WERI-Rb-1 (cell line): Measurements from ENCODE around the gene FAM162B.
"Not testable (repeated sequence)": the region's sequence is repeated elsewhere in the genome, so short reads cannot be mapped to it uniquely, and the experiment has no call there.

Experiments
- DNase-seq: peaks from one replicate; pipeline ENCODE4 v3.0.0-alpha.2; 2020
- H3K27ac ChIP-seq: fragments of 250-450 bp; sonication (Bioruptor Pico); 2 replicates; pipeline ENCODE4 v1.5.1; 2020; ENCODE audit warnings: mild to moderate bottlenecking, moderate library complexity
- H3K27me3 ChIP-seq: fragments of 250-450 bp; sonication (Bioruptor Pico); 2 replicates; pipeline ENCODE4 v1.5.1; 2021; ENCODE audit warnings: mild to moderate bottlenecking, low read depth, moderate library complexity; ENCODE audit not compliant: insufficient read depth, severe bottlenecking
- H3K36me3 ChIP-seq: fragments of 250-450 bp; sonication (Bioruptor Pico); 2 replicates; pipeline ENCODE4 v1.5.1; 2020; ENCODE audit warnings: mild to moderate bottlenecking, moderate library complexity
- H3K4me3 ChIP-seq: 2 replicates; pipeline ENCODE4 v1.5.1; 2011; ENCODE audit warnings: low read depth, mild to moderate bottlenecking, control low read depth, low read length
- H3K9me3 ChIP-seq: fragments of 250-450 bp; sonication (Bioruptor Pico); 2 replicates; pipeline ENCODE4 v1.5.1; 2021; ENCODE audit warnings: mild to moderate bottlenecking, moderate library complexity; ENCODE audit not compliant: severe bottlenecking
- CTCF ChIP-seq: IDR thresholded peaks from 2 replicates; pipeline ENCODE4 v1.5.1; 2011; ENCODE audit warnings: low read depth, mild to moderate bottlenecking, control low read depth, inconsistent platforms, low read length

FAM162B gene

DNA sequence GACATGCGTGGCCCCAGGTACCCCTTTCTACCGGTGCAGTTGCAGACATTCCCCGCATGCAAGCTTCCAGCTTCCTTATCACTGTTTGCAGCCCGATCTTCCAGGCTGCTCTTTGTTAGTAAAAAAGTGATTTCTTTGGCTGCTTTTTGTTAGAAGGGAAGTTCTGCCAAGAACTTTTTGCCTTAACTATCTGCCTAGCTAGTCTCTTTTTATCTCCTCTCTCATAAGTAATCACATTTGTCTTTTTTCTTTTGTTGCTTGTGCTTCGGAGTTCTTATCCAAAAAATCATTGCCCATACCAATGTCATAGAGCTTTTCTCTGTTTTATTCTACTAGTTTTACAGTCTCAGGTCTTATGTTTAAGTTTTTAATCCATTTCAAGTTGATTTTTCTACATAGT, 20.3 kb downstream of the FAM162B start:
- no peak for TF ChIP-seq CTCF

DNA sequence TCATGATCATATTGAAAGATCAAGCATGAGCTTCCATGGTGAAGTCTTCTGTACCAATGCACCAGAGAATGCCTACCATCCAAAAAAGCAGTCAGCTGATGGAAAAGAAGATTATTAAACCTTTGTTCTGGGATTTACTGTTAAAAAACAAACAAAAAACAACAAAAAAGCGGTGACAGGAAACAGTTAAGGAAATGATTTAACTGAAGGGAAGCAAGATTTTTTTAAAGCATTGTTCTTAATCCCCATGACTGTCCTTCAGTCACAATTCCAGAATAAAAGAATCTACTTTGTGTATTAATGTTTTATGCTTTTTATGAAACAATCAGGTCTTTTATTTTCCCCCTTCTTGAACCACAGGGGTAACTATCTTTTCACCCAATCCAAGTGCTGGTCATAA, 23.9 kb downstream of the FAM162B start:
- no peak for DNase-seq
- no peak overlapping the region for H3K4me3 ChIP-seq

More for the DNA sequence above, 20.3 kb downstream of the FAM162B start:
- no peak overlapping the region for H3K4me3 ChIP-seq
- no peaks in the 10 kb centered on the region for H3K9me3 ChIP-seq
- no peak overlapping the region for H3K27ac ChIP-seq
- H3K27me3 ChIP-seq, result no peaks in the 10 kb centered on the region
- no peaks in the 10 kb centered on the region for H3K36me3 ChIP-seq
- no peak for DNase-seq

GRCh38 chr6:116740486-116740885, 25.0 kb downstream of the FAM162B start:
- not testable (repeated sequence) for H3K27ac ChIP-seq, H3K27me3 ChIP-seq

More for the DNA sequence above, 23.9 kb downstream of the FAM162B start:
- Histone ChIP-seq H3K36me3 (no peaks in the 10 kb centered on the region; the same call in 1 of the 2 replicates), H3K27me3 (no peaks in the 10 kb centered on the region), H3K9me3 (no peaks in the 10 kb centered on the region), H3K27ac (no peak overlapping the region)
- TF ChIP-seq CTCF, result no peak

GRCh38 chr6:116737004-116737403, 28.5 kb downstream of the FAM162B start:
- Histone ChIP-seq H3K9me3 (no peaks in the 10 kb centered on the region), H3K27me3 (no peaks in the 10 kb centered on the region), H3K36me3 (no peaks in the 10 kb centered on the region; the same call in 1 of the 2 replicates), H3K27ac (no peak overlapping the region), H3K4me3 (no peak overlapping the region)
- no peak for DNase-seq
- TF ChIP-seq CTCF, result no peak

More at GRCh38 chr6:116740486-116740885, 25.0 kb downstream of the FAM162B start:
- H3K4me3 ChIP-seq, H3K36me3 ChIP-seq, DNase-seq, H3K9me3 ChIP-seq: not testable (repeated sequence)

DNA sequence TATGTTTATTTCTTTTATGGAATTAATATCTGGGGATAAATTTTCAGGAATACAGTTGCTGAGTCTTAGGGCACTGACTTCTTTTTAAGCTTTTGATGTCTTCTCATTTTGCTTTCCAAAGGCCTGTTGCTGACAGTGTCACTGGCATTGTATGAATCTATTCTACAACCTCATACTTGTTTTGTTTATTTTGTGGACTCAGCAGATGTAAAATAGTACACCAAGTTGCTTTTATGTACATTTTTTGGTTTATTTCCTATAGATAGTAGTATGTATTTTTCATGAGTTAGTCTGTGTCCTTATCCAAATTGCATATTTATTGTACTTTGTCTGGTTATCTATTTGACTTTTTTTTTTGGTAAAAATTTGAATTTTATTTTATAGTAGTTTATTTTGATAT, 35.0 kb downstream of the FAM162B start:
- DNase-seq, result no peak
- Histone ChIP-seq H3K4me3 (no peak overlapping the region), H3K36me3 (peaks cover 18% of the 10 kb centered on the region; the same call in 1 of the 2 replicates), H3K9me3 (no peaks in the 10 kb centered on the region), H3K27me3 (no peaks in the 10 kb centered on the region), H3K27ac (no peak overlapping the region)
- no peak for TF ChIP-seq CTCF

DNA sequence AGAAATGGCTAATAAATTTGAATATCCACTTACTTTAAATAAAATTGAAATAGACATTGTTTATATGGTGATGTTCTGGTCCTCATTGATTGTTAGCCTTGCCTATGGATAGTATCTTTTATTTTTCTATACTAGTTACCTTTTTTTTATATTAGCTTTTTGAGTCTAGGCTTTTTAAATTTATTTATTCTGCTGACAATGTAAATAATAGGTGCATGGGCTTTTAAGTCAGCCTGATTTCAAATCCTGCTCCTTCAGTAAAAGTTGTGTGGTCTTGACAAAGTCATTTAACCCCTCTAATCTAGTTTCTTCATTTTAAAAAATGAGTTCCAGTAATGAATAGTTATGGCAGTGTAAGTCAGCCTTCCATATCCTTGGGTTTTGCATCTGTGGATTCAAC, 38.6 kb downstream of the FAM162B start:
- Histone ChIP-seq H3K27me3 (no peaks in the 10 kb centered on the region), H3K27ac (no peak overlapping the region), H3K36me3 (peaks cover 31% of the 10 kb centered on the region), H3K9me3 (no peaks in the 10 kb centered on the region), H3K4me3 (no peak overlapping the region)
- TF ChIP-seq CTCF, result no peak
- DNase-seq, result no peak
